Renal pelvis (tissue), 4 donors: ENCODE data around the gene TTL. TPM values are rescaled to one million over a fixed set of nuclear protein-coding genes. Genes with fewer than 3 reads are reported as not detected.
"Not testable (repeated sequence)": the region's sequence is repeated elsewhere in the genome, so short reads cannot be mapped to it uniquely, and the experiment has no call there.

Experiments
- DNase-seq: peaks from one replicate; pipeline ENCODE4 v3.0.0-alpha.2; 2013
- polyA plus RNA-seq, 3 donors: library from polyadenylated mRNA; unstranded; fragments of 120-200 nt; gene quantifications; one replicate each; pipeline ENCODE4 v1.2.1, GENCODE V29; 2013; ENCODE audit not compliant: insufficient read length in 3 of 3

Gene TTL
- polyA plus RNA-seq, 3 donors, result 35.2 to 40.2 (median 37.9) TPM

DNA sequence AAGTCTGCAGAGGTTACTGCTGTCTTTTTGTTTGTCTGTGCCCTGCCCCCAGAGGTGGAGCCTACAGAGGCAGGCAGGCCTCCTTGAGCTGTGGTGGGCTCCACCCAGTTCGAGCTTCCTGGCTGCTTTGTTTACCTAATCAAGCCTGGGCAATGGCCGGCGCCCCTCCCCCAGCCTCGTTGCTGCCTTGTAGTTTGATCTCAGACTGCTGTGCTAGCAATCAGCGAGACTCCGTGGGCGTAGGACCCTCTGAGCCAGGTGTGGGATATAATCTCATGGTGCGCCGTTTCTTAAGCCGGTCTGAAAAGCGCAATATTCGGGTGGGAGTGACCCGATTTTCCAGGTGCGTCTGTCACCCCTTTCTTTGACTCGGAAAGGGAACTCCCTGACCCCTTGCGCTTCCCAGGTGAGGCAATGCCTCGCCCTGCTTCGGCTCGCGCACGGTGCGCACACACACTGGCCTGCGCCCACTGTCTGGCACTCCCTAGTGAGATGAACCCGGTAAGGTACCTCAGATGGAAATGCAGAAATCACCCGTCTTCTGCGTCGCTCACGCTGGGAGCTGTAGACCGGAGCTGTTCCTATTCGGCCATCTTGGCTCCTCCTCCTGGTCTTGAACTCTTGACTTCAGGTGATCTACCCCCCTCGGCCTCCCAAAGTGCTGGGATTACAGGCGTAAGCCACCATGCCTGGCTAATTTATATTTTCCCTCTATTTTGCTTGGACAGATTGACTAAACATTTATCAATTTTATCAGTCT is 27.5 kb downstream of the TTL start:
- not testable (repeated sequence) for DNase-seq

DNA sequence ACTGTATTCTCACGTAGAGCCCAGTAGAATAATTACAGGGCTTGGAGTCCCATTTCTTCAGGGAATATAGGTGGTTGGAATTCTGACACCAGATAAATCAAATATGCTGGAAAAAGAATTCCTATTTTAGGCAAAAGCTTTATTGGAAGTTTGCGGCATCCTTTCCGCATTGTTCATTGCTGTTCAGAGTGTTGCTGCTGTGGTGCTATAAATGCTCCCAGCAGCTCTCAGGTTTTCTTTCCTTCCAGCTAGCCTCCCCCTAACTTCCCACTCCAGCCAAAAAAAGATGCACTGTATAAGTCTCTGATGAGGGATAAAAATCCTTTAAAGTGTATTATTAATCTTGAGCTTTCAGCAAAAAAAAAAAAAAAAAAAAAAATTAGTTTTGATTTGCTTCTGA is 34.8 kb downstream of the TTL start:
- DNase-seq, result no peak

DNA sequence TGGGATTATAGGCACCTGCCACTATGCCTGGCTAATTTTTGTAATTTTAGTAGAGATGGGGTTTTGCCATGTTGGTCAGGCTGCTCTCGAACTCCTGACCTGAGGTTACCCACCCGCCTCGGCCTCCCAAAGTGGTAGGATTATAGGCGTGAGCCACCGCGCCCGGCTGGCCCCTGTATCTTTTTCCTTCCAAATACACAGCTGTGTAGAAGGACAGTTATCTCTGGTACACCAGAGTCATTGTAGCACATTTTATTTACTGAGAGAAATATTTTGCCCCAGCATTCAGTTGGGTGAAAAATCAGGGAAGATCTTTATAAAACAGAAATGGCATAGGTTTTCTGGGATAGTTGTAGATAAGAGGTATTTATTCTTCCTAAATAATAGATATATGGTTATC is 36.9 kb downstream of the TTL start:
- no peak for DNase-seq

DNA sequence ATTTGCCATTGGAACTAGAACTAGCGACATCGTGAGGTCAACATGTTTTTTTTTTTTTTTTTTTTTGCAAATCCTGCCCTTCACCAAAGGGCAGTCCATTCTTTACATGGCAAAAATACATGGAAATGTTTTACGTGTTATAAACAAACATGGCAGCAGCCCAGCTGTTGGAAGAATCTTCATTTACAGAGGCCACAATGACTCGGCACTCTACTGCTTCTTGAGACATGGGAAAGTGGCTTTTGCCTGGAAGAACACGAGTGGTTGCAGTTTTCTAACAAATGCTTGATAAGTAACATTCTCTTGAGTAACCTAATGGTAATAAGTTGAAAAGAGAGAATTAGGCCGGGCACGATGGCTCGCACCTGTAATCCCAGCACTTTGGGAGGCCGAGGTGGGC is 37.5 kb downstream of the TTL start:
- no peak for DNase-seq

DNA sequence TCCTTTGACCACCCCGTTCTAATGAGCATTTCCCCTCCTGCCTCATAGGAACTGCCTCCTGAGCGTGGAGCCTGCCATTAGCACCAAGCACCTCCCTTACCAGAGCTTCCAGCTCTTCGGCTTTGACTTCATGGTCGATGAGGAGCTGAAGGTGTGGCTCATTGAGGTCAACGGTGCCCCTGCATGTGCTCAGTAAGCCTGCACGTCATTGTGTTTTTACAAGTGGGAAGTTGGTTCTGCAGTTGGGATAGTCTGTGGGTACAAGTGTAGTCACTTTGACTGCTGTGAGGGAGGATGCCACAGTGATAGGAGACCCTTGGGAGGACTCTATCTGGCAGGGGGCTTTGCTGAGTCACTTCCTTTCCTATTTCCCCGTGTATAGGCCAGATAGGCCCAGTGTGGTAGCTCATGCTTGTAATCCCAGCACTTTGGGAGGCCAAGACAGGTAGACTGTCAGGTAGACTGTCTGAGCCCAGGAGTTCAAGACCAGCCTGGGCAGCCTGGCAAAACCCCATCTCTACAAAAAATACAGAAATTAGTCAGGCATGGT is 38.4 kb downstream of the TTL start:
- no peak for DNase-seq

DNA sequence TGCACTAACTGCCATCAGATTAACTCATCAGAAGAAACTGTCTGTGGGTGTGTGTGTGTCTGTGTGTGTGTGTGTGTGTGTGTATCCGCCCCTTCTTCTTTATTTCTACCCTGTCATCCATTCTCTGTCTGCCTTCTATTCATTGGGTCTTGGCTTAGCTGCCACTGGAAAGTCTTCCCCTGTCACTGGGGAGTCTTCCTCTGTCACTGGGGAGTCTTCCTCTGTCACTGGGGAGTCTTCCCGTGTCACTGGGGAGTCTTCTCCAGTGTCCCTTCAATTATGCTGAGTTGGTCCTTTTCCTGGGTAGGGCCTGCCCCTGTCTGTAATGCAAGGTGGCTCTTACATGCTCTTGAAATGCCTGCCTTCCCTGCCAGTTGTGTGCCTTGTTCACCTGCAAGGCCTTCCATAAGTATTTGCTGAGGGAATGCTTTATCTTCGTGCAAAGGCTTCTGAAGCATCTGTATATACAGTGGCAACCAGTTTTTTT is 41.4 kb downstream of the TTL start:
- no peak for DNase-seq

DNA sequence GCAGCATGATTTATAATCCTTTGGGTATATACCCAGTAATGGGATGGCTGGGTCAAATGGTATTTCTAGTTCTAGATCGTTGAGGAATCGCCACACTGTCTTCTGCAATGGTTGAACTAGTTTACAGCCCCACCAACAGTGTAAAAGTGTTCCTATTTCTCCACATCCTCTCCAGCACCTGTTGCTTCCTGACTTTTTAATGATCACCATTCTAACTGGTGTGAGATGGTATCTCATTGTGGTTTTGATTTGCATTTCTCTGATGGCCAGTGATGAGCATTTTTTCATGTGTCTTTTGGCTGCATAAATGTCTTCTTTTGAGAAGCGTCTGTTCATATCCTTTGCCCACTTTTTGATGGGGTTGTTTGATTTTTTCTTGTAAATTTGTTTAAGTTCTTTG is 42.3 kb downstream of the TTL start:
- not testable (repeated sequence) for DNase-seq

DNA sequence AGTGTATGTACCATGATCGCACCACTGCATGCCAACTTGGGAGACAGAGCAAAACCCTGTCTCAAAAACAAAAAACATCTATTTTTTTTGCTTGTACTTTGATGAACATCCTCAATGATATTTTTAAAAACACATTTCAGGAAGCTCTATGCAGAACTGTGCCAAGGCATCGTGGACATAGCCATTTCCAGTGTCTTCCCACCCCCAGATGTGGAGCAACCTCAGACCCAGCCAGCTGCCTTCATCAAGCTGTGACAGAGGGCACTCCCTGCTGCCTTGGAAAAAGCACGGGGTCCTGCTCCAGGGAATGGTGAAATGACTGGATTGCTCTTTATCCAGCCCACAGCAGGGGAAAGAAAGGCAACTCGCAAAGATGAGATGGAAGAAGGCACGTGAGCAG is 46.6 kb downstream of the TTL start:
- DNase-seq, result no peak

DNA sequence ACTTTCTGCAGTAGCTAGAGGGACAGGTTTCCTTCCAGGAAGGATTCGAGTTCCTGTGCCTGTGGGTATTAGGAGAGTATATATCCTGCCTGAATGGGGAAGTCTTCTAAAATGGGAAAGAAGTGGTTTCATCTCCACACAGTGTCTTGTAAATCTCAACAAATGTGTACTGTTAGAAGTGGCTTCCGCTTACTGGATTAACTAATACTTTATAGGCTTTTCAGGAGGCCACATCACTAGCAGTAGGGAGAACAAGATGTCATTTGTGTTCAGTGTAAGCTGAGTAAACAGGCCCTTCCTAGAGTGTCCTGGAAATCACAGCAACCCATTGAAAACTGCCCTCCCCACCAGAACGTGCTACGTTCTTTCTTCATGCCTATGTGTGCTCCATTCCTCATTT is 47.8 kb downstream of the TTL start:
- no peak for DNase-seq

DNA sequence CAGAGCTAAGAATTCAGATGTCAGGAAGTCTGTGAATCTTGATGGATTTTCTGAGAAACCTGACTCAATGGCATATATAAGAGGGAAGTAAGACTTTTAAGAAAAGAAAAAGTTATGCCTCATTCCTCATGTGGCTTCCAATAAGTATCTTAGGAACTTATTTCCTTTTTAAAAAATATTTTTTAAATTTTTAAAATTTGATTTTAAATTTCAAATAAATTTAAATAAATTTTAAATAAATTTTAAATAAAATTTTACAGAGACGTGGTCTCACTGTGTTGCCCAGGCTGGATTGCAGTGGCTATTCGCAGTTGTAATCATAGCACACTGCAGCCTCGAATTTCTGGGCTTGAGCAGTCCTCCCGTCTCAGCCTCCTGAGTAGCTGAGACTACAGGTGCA is 48.8 kb downstream of the TTL start:
- DNase-seq, result no peak

DNA sequence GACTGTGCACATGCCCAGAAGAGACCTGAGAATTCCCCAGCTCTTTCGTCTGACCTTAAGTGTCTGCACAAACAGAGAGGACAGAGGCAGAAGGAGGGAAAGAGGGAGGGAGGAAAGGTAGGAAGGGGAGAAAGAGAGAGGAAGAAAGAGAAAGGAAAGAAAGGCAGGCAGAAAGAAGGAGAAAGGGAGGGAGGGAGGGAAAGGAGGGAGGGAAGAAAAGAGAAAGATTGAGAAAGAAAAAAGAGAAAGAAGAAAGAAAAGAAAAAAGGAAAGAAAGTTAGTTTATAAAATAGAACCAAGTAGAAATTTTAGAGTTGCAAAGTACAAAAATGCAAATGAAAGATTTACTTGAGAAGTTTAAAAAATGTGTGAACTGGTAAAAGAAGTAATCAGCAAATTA is 52.9 kb downstream of the TTL start:
- DNase-seq, result no peak

DNA sequence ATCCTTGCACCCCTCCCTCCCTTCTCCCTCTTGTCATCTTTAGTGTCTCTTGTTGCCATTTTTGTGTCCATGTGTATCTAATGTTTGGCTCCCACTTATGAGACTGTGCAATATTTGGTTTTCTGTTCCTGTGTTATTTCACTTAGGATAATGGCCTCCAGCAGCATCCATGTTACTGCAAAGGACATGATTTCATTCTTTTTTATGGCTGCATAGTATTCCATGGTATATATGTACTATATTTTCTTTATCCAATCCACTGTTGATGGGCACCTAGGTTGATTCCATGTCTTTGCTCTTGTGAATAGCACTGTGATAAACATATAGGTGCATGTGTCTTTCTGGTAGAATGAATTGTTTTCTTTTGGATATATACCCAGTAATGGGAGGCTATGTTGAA is 54.7 kb downstream of the TTL start:
- not testable (repeated sequence) for DNase-seq

DNA sequence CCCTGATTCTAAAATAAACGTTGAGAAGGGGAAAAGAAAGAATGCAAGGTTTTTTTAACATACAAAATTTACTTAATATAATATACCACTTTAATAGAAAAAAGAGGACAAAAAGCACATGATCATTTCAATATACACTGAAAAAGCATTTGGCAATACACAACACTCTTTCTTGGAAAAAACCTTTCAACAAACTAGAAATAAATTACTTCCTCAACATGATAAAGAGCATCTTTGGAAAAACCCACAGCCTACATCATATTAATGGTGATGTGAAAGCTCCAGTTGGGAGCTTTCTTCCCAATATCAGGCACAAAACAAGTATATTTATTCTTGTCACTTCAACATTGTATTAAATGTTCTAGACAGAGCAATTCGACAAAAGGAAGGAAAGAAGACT is 57.4 kb downstream of the TTL start:
- no peak for DNase-seq

DNA sequence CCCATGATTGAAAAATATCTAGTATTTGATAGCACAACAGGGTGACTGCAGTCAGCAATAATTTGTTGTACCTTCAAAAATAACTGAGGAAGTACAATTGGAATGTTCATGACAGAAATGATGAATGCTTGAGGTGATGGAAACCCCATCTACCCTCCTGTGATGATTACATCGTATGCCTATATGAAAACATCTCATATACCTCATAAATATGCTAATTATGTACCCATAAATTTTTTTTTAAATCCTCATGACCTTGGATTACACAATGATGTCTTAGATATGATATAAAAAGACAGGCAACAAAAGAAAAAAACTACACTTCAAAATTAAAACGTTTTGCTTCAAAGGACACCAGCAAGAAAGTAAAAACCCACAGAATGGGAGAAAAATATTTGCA is 59.0 kb downstream of the TTL start:
- DNase-seq, result no peak

DNA sequence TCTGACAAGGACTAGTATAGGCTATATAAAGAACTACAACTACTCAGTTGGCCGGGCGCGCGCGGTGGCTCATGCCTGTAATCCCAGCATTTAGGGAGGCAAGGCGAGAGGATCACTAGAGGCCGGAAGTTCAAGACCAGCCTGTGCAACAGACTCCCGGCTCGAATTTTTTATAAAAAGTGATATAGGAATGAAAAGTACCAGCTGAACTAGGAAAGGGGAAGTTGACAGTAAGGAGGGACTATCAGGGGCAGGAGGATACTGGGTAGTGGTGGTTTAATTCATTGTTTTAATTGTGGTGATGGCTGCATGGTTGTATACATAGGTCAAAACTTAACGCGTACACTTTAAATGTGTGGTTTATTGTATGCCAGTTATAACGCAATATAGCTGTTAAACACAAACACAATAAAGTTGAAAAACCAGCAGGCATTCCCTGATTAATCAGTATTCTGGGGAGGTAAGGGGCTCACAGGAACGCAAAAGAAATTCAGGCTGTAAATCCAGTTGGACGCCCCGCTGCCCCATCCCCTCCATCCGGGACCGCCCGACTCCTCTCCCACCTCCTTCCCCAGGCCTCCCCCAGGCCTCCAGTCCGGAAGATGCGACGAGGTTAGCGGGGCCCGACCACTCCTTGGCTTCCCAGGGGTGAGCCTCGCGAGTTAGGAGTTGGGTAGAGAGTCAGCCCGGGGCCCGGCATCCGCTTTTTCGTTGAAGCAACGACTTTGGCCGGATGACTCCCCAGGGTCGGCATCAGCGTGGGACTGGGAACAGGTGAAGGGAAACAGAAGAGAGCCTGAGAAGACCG is 59.6 kb downstream of the TTL start:
- peak; percentile 79 for DNase-seq

DNA sequence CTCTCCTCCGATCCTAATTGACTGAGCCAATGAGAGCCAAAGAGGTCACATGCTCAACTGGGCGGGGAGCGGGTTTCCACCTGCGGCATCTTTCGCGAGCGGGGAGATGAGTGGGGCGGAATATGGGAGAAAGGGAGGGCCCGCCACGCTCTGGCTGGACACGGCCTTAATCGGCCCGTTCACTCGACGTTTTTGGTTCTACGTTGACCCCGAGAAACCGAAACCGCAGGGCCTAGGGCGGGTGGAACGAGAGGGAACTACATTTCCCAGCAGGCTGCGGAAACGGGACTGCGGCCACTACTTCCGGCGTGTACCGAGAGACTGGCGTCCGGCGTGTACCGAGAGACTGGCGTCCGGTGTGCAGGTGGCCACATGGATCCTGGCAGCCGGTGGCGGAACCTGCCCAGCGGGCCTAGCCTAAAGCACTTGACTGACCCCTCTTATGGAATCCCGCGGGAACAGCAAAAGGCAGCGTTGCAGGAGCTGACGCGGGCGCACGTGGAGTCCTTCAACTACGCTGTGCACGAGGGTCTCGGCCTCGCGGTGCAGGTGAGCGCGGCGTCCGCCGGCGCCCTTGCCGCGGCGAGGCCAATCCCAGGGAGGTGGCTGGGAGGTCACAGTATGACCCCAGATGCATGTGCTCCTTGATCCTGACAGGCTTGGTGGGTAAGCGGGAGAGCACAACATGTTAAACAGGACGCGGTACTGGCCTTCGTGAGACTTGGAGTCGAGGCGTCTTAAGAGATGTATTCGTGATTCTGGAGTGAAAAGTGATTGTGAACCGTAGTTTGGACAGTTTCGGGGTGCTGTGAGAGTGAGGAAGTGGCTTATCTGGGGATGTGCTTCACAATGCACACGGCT is 60.4 kb downstream of the TTL start, which contains the start of gene POLR1B:
TSS of gene POLR1B (plus strand) at position 343 of the 861 bp plus-strand sequence. CDS start at position 373, 30 bp downstream.
- peak; percentile 87 for DNase-seq

DNA sequence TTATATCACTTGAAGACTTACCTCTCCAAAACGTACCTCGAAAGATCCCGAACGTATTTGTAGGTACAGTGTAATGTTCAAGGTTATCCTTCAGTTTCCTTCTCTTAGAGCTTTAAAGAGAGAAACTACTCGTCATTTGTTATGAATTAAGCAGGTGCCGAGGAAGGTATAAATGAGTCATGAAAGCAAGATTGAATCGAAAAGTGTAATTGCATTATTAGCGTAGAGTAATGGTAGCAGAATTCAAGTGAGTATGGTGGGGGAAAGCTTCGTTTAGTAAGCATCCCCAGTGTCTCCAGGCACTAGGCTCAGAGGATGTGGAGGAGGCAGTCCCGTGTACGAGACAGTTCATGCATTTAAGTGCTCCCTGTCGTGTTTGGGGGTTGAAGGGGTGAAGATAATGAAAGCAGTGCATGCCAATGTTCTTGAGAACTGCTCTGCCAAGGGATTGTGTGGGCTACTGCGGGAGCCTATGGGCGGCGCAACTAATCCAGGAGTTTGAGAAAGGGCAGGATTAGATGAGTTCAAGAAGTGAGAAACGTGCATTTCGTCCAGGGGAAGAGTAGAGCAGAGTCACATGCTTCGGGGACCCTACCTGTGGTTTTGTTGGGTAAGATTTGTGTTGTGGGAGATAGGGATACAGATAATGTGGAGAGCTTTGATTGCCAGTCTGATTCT is 61.2 kb downstream of the TTL start:
- DNase-seq, result peak; percentile 2

DNA sequence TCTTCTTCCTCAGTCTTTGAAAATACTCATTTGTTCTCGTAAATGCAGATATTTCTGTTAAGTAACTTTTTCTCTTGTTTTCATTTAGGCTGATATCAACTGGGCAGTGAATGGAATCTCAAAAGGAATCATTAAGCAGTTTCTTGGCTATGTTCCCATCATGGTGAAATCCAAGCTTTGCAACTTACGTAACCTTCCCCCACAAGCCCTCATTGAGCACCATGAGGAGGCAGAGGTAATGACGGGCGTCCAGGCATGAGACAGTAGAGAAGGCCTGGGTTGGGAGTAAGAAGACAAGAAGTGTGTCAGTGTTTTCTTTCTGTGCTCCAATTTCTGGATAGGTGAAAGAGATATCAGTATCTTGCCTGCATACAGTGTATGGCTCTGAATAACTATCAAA is 65.4 kb downstream of the TTL start:
- DNase-seq, result peak; percentile 19

DNA sequence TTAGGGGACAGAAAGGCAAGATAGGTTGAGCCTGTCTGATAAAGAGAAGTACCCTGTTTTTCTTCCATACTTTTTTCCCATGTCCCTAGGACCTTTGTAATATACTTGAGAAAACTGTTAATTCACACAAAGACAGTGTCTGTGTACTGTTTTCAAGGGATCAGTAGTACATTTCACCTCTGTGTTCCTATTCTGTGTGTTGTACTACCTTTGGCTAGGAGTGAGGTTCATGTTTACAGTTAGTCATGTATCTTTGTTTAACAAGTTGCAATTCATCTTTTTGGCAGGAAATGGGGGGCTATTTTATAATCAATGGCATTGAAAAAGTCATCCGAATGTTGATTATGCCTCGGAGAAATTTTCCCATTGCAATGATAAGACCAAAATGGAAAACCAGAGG is 67.0 kb downstream of the TTL start:
- DNase-seq, result no peak

DNA sequence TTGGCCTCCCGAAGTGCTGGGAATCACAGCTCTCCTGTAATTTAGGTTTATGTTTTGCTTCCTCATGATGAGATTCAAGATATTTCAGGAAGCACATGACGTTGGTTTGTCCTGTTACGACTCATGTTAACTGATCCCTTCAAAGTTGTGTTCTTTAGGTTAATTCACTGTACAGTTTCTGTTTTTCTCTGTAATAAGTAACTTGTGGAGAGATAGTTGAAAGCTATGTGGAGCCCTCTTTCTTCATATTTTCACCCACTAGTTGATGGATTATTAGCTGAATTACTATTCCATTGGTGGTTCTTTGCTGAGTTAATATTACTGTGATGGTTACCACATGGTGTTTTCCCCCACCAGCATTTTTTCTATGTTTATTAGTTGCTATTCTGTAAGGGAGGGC is 84.1 kb downstream of the TTL start:
- no peak for DNase-seq

DNA sequence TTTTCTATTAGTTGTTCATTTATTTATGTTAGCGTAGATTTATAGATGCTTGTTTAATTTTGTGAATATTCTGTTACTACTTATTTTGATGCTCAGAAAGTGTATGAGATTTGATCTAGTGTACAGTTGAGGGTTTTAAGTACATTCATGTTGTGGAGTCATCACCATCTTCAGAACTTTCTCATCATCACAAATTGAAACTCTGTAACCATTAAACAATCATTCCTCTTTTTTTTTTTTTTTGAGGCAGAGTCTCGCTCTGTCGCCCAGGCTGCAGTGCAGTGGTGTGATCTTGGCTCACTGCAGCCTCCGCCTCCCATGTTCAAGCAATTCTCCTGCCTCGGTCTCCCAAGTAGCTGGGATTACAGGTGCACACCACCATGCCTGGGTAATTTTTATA is 84.6 kb downstream of the TTL start:
- not testable (repeated sequence) for DNase-seq
